Activated naive CD8-positive, alpha-beta T cell treated with anti-CD3 and anti-CD28 coated beads, Interleukin-2, amount 50 U/mL, for 24 hours (primary cell): Measurements from ENCODE around the gene SNURF.
"Not testable (repeated sequence)": the region's sequence is repeated elsewhere in the genome, so short reads cannot be mapped to it uniquely, and the experiment has no call there.

ENCODE experiments used
- ATAC-seq: fragments of 150-1000 bp; cut with Tn5 transposase; one replicate; pipeline ENCODE4 v1.10.0; 2021
- DNase-seq: peaks from one replicate; pipeline ENCODE4 v3.0.0; 2021
- H3K27ac Mint-ChIP-seq: one replicate; pipeline ENCODE4 v1.8.0; 2021; ENCODE audit warnings: mild to moderate bottlenecking, mixed read lengths
- H3K27me3 Mint-ChIP-seq: one replicate; pipeline ENCODE4 v1.8.0; 2021; ENCODE audit warnings: mixed read lengths
- H3K36me3 Mint-ChIP-seq: one replicate; pipeline ENCODE4 v1.8.0; 2021; ENCODE audit warnings: low read depth, mixed read lengths
- H3K4me1 Mint-ChIP-seq: one replicate; pipeline ENCODE4 v1.8.0; 2021; ENCODE audit warnings: mixed read lengths
- H3K4me3 Mint-ChIP-seq: one replicate; pipeline ENCODE4 v1.8.0; 2021; ENCODE audit warnings: mild to moderate bottlenecking, moderate library complexity, mixed read lengths
- H3K9me3 Mint-ChIP-seq: one replicate; pipeline ENCODE4 v1.8.0; 2021; ENCODE audit warnings: mixed read lengths

SNURF gene

GRCh38 chr15:24954783-24955530 lies at the start of gene SNURF, which contains the start of gene SNRPN:
Gene SNURF, plus strand, starts transcription at chr15:24954987. Its CDS starts 62 bp downstream, at chr15:24955049.
Gene SNRPN, plus strand, starts transcription at chr15:24954987. Its CDS starts 19,467 bp downstream, at chr15:24974454.
- H3K27me3 Mint-ChIP-seq: no peaks in the 10 kb centered on the region
- peaks cover 21% of the 10 kb centered on the region for H3K4me1 Mint-ChIP-seq
- H3K36me3 Mint-ChIP-seq: peaks cover 13% of the 10 kb centered on the region
- peak; percentile 53 for ATAC-seq
- peak within 1 kb of the TSS; percentile 93 for H3K27ac Mint-ChIP-seq
- DNase-seq: peak; percentile 68
- peaks cover 8% of the 10 kb centered on the region for H3K9me3 Mint-ChIP-seq
- peak within 1 kb of the TSS; percentile 90 for H3K4me3 Mint-ChIP-seq

- H3K4me3 Mint-ChIP-seq: no peak overlapping the region
- DNase-seq: no peak
These were observed 38.3 kb upstream of the SNURF start for GRCh38 chr15:24916305-24917009.

GRCh38 chr15:24917431-24917830 lies 37.4 kb upstream of the SNURF start:
- Mint-ChIP-seq H3K27ac (no peak overlapping the region), H3K4me3 (no peak overlapping the region), H3K27me3 (no peaks in the 10 kb centered on the region), H3K9me3 (peaks cover 32% of the 10 kb centered on the region), H3K4me1 (peaks cover 5% of the 10 kb centered on the region), H3K36me3 (no peaks in the 10 kb centered on the region)
- DNase-seq (no peak), ATAC-seq (no peak)

More at GRCh38 chr15:24916305-24917009, 38.3 kb upstream of the SNURF start:
- Mint-ChIP-seq H3K9me3 (peaks cover 29% of the 10 kb centered on the region), H3K27ac (no peak overlapping the region), H3K4me1 (peaks cover 5% of the 10 kb centered on the region), H3K27me3 (no peaks in the 10 kb centered on the region), H3K36me3 (no peaks in the 10 kb centered on the region)
- ATAC-seq: no peak

- peaks cover 38% of the 10 kb centered on the region for H3K9me3 Mint-ChIP-seq
- DNase-seq (no peak), ATAC-seq (no peak)
- no peaks in the 10 kb centered on the region for H3K36me3 Mint-ChIP-seq
- H3K4me3 Mint-ChIP-seq: no peak overlapping the region
- H3K27me3 Mint-ChIP-seq: no peaks in the 10 kb centered on the region
- peaks cover 5% of the 10 kb centered on the region for H3K4me1 Mint-ChIP-seq
- no peak overlapping the region for H3K27ac Mint-ChIP-seq
These were observed 35.3 kb upstream of the SNURF start for GRCh38 chr15:24919446-24919845.

GRCh38 chr15:24922781-24923180 lies 32.0 kb upstream of the SNURF start:
- not testable (repeated sequence) for H3K27me3 Mint-ChIP-seq, ATAC-seq, H3K4me3 Mint-ChIP-seq, H3K4me1 Mint-ChIP-seq, H3K36me3 Mint-ChIP-seq, H3K27ac Mint-ChIP-seq, DNase-seq
- H3K9me3 Mint-ChIP-seq: peaks cover 33% of the 10 kb centered on the region

GRCh38 chr15:24924153-24924552 lies 30.6 kb upstream of the SNURF start:
- no peak for ATAC-seq
- H3K9me3 Mint-ChIP-seq: peaks cover 44% of the 10 kb centered on the region
- H3K27me3 Mint-ChIP-seq: no peaks in the 10 kb centered on the region
- no peaks in the 10 kb centered on the region for H3K4me1 Mint-ChIP-seq
- no peak for DNase-seq
- H3K4me3 Mint-ChIP-seq: no peak overlapping the region
- no peaks in the 10 kb centered on the region for H3K36me3 Mint-ChIP-seq
- H3K27ac Mint-ChIP-seq: no peak overlapping the region

GRCh38 chr15:24924621-24925020 lies 30.2 kb upstream of the SNURF start:
- no peaks in the 10 kb centered on the region for H3K4me1 Mint-ChIP-seq
- no peaks in the 10 kb centered on the region for H3K36me3 Mint-ChIP-seq
- no peak overlapping the region for H3K4me3 Mint-ChIP-seq
- ATAC-seq: no peak
- DNase-seq: no peak
- no peak overlapping the region for H3K27ac Mint-ChIP-seq
- H3K27me3 Mint-ChIP-seq: no peaks in the 10 kb centered on the region
- peaks cover 44% of the 10 kb centered on the region for H3K9me3 Mint-ChIP-seq

- H3K4me3 Mint-ChIP-seq, H3K36me3 Mint-ChIP-seq, H3K27me3 Mint-ChIP-seq, DNase-seq, ATAC-seq, H3K4me1 Mint-ChIP-seq, H3K27ac Mint-ChIP-seq: not testable (repeated sequence)
- H3K9me3 Mint-ChIP-seq: peaks cover 36% of the 10 kb centered on the region
These were observed 22.7 kb upstream of the SNURF start for GRCh38 chr15:24931874-24932732.

GRCh38 chr15:24933716-24934115 lies 21.1 kb upstream of the SNURF start:
- ATAC-seq (no peak), DNase-seq (no peak)
- Mint-ChIP-seq H3K9me3 (peaks cover 34% of the 10 kb centered on the region), H3K36me3 (no peaks in the 10 kb centered on the region), H3K27ac (no peak overlapping the region), H3K4me3 (no peak overlapping the region), H3K4me1 (no peaks in the 10 kb centered on the region), H3K27me3 (no peaks in the 10 kb centered on the region)

- H3K4me3 Mint-ChIP-seq, DNase-seq, ATAC-seq, H3K27ac Mint-ChIP-seq, H3K4me1 Mint-ChIP-seq, H3K36me3 Mint-ChIP-seq, H3K27me3 Mint-ChIP-seq: not testable (repeated sequence)
- peaks cover 27% of the 10 kb centered on the region for H3K9me3 Mint-ChIP-seq
These were observed 16.6 kb upstream of the SNURF start for GRCh38 chr15:24938224-24938623.

- no peaks in the 10 kb centered on the region for H3K36me3 Mint-ChIP-seq
- H3K27ac Mint-ChIP-seq: no peak overlapping the region
- H3K9me3 Mint-ChIP-seq: peaks cover 27% of the 10 kb centered on the region
- DNase-seq: no peak
- no peaks in the 10 kb centered on the region for H3K27me3 Mint-ChIP-seq
- ATAC-seq: no peak
- H3K4me3 Mint-ChIP-seq: no peak overlapping the region
- no peaks in the 10 kb centered on the region for H3K4me1 Mint-ChIP-seq
These were observed 14.6 kb upstream of the SNURF start for GRCh38 chr15:24940236-24940635.

- Mint-ChIP-seq H3K4me1 (no peaks in the 10 kb centered on the region), H3K4me3 (no peak overlapping the region), H3K27me3 (no peaks in the 10 kb centered on the region), H3K27ac (no peak overlapping the region), H3K36me3 (no peaks in the 10 kb centered on the region), H3K9me3 (peaks cover 15% of the 10 kb centered on the region)
- ATAC-seq: no peak
- DNase-seq: no peak
These were observed 11.4 kb upstream of the SNURF start for GRCh38 chr15:24943361-24943760.

- no peak for DNase-seq
- H3K27ac Mint-ChIP-seq: no peak overlapping the region
- no peak for ATAC-seq
- H3K4me3 Mint-ChIP-seq: no peak overlapping the region
- no peaks in the 10 kb centered on the region for H3K27me3 Mint-ChIP-seq
- peaks cover 12% of the 10 kb centered on the region for H3K9me3 Mint-ChIP-seq
- H3K4me1 Mint-ChIP-seq: no peaks in the 10 kb centered on the region
- no peaks in the 10 kb centered on the region for H3K36me3 Mint-ChIP-seq
These were observed 9.8 kb upstream of the SNURF start for GRCh38 chr15:24944954-24945353.

- DNase-seq (no peak), ATAC-seq (no peak)
- no peak overlapping the region for H3K4me3 Mint-ChIP-seq
- no peaks in the 10 kb centered on the region for H3K4me1 Mint-ChIP-seq
- H3K9me3 Mint-ChIP-seq: peaks cover 5% of the 10 kb centered on the region
- no peak overlapping the region for H3K27ac Mint-ChIP-seq
- H3K27me3 Mint-ChIP-seq: no peaks in the 10 kb centered on the region
- H3K36me3 Mint-ChIP-seq: no peaks in the 10 kb centered on the region
These were observed 9.1 kb upstream of the SNURF start for GRCh38 chr15:24945711-24946110.
